IgD-negative memory B cell (primary cell): ENCODE results near the gene MTFR1L. TPM values are rescaled to one million over a fixed set of nuclear protein-coding genes. Genes with fewer than 3 reads are reported as not detected.
A peak's percentile ranks its signal among the peaks of the same experiment; 100 is the strongest.

Source experiments
- H3K27ac Mint-ChIP-seq, 3 donors: one replicate each; pipeline ENCODE4 v1.8.0; 2020 to 2022; ENCODE audit warnings: mild to moderate bottlenecking in 3 of 3, mixed read lengths in 3 of 3, moderate library complexity in 1 of 3
- H3K27me3 Mint-ChIP-seq: one replicate; pipeline ENCODE4 v1.8.0; 2021; ENCODE audit warnings: mixed read lengths
- H3K36me3 Mint-ChIP-seq: one replicate; pipeline ENCODE4 v1.8.0; 2020; ENCODE audit warnings: mild to moderate bottlenecking, mixed read lengths
- H3K4me1 Mint-ChIP-seq, 3 donors: one replicate each; pipeline ENCODE4 v1.8.0; 2020 to 2022; ENCODE audit warnings: mixed read lengths in 3 of 3, mild to moderate bottlenecking in 1 of 3
- H3K4me3 Mint-ChIP-seq, 4 donors: one replicate each; pipeline ENCODE4 v1.8.0; 2020 to 2022; ENCODE audit warnings: mild to moderate bottlenecking in 4 of 4, mixed read lengths in 4 of 4, moderate library complexity in 3 of 4
- H3K9me3 Mint-ChIP-seq, 3 donors: one replicate each; pipeline ENCODE4 v1.8.0; 2020 to 2021; ENCODE audit warnings: mixed read lengths in 3 of 3, mild to moderate bottlenecking in 1 of 3
- polyA plus RNA-seq: library from polyadenylated mRNA; unstranded; fragments of 300-500 nt; fragmentation: Illumina TruSeq; gene quantifications from one replicate; pipeline ENCODE4 v1.2.3, GENCODE V29; 2021

Gene MTFR1L
- polyA plus RNA-seq, 1 donor from 2014 or later = 39.6 TPM

DNA sequence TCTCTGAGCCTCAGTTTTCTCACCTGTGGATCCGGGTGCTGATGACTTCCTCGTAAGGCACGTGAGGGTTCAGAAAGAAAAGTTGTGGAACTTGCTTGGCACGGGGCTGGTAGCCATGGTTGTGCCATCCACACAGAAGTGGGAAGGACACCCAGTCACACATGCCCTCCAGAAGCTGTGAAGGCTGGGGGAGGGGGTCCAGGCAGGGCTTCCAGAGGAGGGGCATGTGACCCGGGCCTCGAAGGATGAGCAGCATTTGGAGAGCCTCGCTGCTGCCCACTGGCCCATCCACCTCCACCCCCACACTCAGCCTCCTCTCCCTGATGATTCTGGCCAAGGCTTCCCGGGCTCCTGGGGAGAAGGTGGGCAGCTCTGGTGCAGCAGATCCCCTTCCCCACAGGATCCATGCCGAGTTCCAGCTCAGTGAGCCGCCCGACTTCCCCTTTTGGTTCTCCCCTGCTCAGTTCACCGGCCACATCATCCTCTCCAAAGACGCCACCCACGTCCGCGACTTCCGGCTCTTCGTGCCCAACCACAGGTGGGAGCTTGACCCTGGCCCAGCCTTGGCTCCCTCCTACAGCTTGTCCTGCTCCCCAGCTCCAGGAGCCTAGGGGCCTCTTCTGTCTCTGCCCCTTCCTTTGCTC, 10.3 kb upstream of the MTFR1L start:
- H3K27ac Mint-ChIP-seq = peak overlapping the region; percentile 48 to 78 (median 77)
- peak overlapping the region in 3 of 4 donors; percentile 61 to 90 (median 79) for H3K4me3 Mint-ChIP-seq
- peaks cover 8 to 15% (median 13%) of the 10 kb centered on the region in 3 donors for H3K4me1 Mint-ChIP-seq
- no peaks in the 10 kb centered on the region for H3K36me3 Mint-ChIP-seq
- peaks cover 4% of the 10 kb centered on the region for H3K27me3 Mint-ChIP-seq
- no peaks in the 10 kb centered on the region for H3K9me3 Mint-ChIP-seq

DNA sequence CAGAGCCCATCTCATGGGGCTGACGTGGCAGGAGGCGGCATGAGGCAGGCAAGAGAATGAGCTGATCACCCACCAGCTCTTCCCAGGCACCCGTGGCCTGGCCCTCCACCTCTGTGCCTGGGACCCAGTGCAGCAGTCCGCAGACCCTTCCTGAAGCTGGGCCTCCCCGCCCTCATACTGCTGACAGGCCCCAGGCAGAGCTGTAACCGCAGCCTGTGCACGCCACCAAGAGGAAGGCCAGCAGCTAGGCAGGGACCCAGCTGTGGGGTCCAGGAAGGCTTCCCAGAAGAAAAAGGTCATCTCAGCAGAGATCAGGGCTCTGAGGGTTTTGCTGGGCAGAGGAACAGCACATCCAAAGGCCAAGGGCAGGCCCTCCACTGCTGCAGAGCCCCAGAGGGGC, 9.8 kb upstream of the MTFR1L start:
- Mint-ChIP-seq H3K4me1 (peaks cover 8 to 14% (median 13%) of the 10 kb centered on the region in 3 donors), H3K4me3 (peak overlapping the region in 3 of 4 donors; percentile 61 to 90 (median 79)), H3K36me3 (no peaks in the 10 kb centered on the region), H3K27me3 (peaks cover 4% of the 10 kb centered on the region), H3K9me3 (no peaks in the 10 kb centered on the region), H3K27ac (peak overlapping the region in 2 of 3 donors; percentile 48 to 78)

DNA sequence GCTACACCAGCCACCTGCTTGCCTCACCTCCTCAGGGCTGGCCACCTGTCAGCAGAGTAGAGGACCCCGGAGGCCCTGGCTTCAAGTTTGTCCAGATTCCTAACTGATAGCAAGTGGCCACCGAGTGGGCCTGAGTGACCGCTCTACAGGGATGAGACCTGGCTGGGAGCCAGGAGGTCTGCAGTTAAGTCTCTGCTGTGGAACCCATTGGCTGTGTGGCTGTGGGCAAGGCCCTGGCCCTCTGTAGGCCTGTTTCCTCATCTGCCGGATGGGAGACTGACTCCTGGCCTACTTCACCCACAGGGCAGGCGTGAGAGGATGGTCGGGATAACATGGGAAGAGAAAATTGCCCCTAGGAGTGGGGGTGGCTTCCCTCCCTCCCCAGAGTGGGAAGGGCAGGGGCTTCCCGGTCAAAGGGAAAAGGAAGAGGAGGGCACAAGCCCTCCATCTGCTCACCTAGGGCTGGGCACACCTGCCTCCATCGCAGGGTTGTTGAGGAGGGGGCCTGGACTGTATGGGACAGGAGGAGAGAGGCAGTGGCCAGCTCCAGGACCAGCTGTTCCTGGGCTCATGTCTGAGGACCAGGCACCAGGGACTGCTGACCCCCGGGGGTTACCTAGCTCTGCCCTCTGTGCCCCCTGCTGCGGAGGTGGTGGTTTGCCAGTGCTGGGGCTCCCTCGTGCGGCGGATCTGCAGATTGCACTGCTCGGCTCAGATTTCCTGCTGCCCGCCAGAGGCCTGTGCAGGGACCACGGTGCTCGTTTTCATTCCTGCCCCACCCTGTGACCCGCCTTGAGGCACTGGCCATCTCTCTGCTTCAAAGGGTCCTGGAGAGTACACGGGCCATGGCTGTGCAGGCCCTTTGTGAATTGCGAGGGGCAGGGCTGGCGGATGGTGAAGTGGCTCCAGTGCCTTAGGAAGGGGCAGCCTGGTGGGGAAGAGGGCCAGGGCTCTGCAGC, 9.1 kb upstream of the MTFR1L start:
- Mint-ChIP-seq H3K9me3 (no peaks in the 10 kb centered on the region), H3K4me3 (peak overlapping the region in 3 of 4 donors; percentile 12 to 38 (median 27)), H3K36me3 (no peaks in the 10 kb centered on the region), H3K27ac (no peak overlapping the region), H3K4me1 (peaks cover 8 to 14% (median 13%) of the 10 kb centered on the region in 3 donors), H3K27me3 (peaks cover 2% of the 10 kb centered on the region)

DNA sequence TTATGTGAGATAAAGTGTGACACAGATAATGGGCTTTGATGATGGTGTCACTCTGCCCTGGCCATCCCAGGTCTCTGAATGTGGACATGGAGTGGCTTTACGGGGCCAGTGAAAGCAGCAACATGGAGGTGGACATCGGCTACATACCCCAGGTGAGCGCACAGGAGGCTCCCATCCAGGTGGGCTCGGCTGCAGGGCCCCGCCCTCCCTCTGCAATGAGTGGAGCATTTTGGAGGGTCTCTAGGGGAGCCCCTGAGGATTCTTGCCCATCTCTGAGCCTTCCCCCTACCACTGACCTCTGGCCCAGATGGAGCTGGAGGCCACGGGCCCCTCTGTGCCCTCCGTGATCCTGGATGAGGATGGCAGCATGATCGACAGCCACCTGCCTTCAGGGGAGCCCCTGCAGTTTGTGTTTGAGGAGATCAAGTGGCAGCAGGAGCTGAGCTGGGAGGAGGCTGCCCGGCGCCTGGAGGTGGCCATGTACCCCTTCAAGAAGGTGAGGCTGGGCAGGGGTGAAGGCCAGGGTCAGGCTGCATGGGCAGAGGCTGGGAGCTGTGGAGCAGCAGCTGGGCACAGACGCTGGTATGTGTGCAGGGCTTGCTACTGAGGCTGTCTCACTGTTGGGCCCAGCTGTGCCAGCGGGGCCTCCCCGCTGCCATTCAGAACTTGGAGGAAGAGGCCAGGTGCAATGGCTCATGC, 8.2 kb upstream of the MTFR1L start:
- Mint-ChIP-seq H3K27ac (no peak overlapping the region), H3K36me3 (no peaks in the 10 kb centered on the region), H3K9me3 (no peaks in the 10 kb centered on the region), H3K4me1 (peaks cover 8 to 14% (median 13%) of the 10 kb centered on the region in 3 donors), H3K27me3 (no peaks in the 10 kb centered on the region), H3K4me3 (no peak overlapping the region)

DNA sequence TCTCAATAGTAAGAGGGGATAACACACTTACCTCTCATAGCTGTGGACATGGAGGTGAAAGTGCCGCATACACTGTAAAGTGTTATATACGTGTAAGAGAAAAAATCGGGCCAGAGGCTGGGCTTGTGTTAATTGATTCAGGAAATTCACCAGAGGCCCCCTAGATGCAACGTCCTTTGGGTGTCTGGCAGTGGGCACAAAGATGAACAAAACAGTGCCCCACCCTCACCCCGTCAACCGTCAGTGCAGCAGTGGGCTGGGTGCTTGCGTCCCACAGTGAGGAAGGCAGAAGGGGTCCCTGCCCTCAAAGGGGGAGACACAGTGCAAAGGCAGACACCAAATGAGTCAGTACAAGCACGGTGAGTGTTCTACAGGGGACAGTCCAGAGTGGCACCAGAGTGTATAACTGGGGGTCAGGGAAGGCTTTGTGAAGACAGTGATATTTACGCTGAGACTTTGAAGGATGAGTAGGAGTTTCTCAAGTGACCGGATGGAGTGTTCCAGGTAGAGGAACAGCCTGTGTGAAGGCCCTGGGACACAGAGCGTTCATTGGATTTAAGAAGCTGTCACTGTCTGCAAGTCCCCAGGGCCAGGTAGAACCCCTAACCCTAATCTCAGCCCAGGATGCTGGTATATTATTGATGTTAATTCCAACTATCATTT, 6.6 kb upstream of the MTFR1L start:
- H3K36me3 Mint-ChIP-seq = no peaks in the 10 kb centered on the region
- H3K9me3 Mint-ChIP-seq = no peaks in the 10 kb centered on the region
- H3K4me1 Mint-ChIP-seq = peaks cover 8 to 15% (median 9%) of the 10 kb centered on the region in 3 donors
- H3K27me3 Mint-ChIP-seq = no peaks in the 10 kb centered on the region
- H3K27ac Mint-ChIP-seq = no peak overlapping the region
- peak overlapping the region in 1 of 4 donors; percentile 83 for H3K4me3 Mint-ChIP-seq

DNA sequence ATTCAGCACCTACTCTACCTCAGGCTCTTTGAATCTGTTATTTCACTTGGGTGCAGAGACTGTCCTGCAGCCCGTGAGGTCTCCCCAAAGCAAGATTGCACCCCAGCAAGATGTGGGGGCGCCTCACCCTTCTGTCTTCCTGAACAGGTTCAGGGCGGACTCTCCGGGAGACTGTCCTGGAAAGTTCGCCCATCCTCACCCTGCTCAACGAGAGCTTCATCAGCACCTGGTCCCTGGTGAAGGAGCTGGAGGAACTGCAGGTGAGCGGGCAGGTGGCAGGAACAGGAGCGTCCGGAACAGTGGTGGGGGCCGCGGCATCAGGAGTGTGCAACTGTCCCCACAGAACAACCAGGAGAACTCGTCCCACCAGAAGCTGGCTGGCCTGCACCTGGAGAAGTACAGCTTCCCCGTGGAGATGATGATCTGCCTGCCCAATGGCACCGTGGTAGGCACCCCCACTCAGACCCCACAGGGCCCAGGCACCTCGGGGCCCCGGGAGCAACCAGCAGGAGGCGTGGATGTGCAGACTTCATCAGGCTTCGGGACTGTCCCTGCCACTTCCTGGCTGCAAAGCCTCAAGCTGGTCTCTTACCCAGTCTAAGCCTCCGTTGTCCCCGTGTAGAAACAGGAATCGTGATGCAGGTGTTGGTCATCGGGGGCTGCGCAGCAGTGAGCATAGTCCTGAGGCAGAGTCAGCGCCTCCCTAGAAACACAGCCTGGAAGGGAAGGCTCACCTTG, 5.9 kb upstream of the MTFR1L start:
- no peak overlapping the region for H3K4me3 Mint-ChIP-seq
- no peaks in the 10 kb centered on the region for H3K9me3 Mint-ChIP-seq
- no peaks in the 10 kb centered on the region for H3K36me3 Mint-ChIP-seq
- H3K4me1 Mint-ChIP-seq = peaks cover 9 to 21% (median 10%) of the 10 kb centered on the region in 3 donors
- no peaks in the 10 kb centered on the region for H3K27me3 Mint-ChIP-seq
- H3K27ac Mint-ChIP-seq = no peak overlapping the region

DNA sequence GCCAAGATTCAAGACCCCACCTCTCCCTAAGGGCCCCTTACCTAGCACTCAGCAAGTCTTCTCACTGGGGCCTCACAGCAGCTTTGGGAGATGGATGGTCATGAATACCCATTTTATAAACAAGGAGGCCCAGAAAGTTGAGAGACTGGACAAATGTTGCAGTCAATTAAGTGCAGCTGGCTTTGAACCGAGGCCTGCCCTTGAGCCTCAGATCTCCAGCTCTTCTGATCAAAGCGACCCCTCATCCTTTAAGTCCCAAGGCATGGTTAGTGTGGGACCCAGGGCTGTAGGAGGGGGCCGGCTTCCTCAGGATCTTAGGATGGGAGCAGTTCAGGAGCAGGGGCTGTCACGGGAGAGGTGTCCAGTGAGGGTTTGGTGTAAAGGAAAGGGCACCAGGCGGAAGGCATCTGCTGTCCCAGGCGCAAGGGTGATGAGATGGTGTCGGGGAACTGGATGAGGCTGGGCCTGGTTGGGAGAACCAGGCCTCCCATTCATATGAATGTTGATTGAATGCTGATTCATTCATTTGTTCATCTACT, 5.1 kb upstream of the MTFR1L start:
- Mint-ChIP-seq H3K4me1 (peaks cover 3 to 15% (median 8%) of the 10 kb centered on the region in 3 donors), H3K27ac (no peak overlapping the region), H3K9me3 (no peaks in the 10 kb centered on the region), H3K4me3 (peak overlapping the region in 1 of 4 donors; percentile 59), H3K27me3 (no peaks in the 10 kb centered on the region), H3K36me3 (no peaks in the 10 kb centered on the region)

DNA sequence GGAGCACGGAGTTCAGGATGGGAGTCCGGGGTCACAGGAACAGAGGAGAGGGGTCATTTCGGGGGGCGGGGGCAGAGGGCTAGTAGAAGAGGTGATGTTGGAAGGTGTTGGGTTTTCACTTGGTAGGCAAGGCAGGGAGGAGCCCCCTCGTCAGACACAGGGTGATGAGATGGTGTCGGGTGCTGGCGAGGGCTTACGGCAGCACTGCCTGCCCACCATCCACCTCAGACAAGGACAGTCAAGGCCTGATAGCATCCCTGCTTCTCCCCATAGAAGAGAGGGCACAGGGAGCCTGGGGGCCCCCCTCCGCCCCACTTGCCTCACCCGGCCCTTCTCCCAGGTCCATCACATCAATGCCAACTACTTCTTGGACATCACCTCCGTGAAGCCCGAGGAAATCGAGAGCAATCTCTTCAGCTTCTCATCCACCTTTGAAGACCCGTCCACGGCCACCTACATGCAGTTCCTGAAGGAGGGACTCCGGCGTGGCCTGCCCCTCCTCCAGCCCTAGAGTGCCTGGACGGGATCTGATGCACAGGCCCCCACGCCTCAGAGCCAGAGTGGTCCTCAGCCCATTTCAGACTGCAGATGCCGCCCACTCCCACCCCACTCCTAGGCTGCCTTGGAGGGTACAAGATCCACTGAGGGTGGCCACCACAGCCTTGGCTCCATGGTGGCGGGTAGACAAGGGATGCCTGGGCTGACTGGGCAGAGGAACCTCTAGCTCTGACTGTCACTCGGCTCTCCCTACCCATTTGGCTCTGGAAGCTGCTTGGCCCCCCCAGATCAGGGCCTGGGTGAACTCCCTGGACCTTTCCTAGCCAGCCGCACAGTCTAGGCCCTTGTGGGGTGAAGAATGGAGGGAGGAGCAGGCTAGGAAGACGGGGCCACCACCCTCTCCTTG, 4.3 kb upstream of the MTFR1L start:
- Mint-ChIP-seq H3K36me3 (no peaks in the 10 kb centered on the region), H3K27ac (peak overlapping the region in 1 of 3 donors; percentile 48), H3K4me1 (peaks cover 0 to 9% (median 8%) of the 10 kb centered on the region in 3 donors), H3K9me3 (no peaks in the 10 kb centered on the region), H3K4me3 (peak overlapping the region in 1 of 4 donors; percentile 59), H3K27me3 (no peaks in the 10 kb centered on the region)

DNA sequence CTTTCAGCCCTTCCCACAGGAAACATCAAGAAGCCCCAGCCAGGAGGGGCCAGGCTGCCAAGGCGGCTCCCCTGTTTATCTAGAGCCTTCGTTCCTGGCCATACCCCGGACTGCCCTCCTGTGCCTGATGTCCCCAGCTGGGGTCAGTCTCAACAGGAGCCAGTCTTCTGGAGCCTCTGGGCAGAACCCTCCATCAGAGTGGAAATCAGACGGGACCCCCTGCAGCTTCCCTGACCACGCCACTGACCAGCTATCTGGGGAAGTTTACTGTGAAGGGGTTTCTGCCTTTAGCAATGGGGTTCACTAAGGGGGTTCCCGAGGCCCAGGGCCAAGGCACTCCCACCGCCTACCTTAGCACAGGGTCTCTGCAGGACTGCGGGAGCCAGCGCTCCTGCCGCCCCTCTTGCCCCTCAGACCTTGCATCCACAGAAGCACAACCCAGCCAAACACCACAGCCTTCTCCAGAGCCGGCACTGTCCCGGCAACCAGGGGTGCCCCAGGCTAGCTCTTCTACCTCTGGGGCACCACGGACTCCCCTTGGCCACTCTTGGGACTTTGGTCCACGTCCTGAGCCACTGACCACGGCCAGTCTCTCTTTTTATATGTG, 3.5 kb upstream of the MTFR1L start:
- no peaks in the 10 kb centered on the region for H3K27me3 Mint-ChIP-seq
- H3K4me1 Mint-ChIP-seq = peaks cover 7 to 14% (median 9%) of the 10 kb centered on the region in 3 donors
- H3K9me3 Mint-ChIP-seq = no peaks in the 10 kb centered on the region
- H3K4me3 Mint-ChIP-seq = peak overlapping the region in 1 of 4 donors; percentile 48
- H3K27ac Mint-ChIP-seq = peak overlapping the region in 1 of 3 donors; percentile 48
- H3K36me3 Mint-ChIP-seq = no peaks in the 10 kb centered on the region

DNA sequence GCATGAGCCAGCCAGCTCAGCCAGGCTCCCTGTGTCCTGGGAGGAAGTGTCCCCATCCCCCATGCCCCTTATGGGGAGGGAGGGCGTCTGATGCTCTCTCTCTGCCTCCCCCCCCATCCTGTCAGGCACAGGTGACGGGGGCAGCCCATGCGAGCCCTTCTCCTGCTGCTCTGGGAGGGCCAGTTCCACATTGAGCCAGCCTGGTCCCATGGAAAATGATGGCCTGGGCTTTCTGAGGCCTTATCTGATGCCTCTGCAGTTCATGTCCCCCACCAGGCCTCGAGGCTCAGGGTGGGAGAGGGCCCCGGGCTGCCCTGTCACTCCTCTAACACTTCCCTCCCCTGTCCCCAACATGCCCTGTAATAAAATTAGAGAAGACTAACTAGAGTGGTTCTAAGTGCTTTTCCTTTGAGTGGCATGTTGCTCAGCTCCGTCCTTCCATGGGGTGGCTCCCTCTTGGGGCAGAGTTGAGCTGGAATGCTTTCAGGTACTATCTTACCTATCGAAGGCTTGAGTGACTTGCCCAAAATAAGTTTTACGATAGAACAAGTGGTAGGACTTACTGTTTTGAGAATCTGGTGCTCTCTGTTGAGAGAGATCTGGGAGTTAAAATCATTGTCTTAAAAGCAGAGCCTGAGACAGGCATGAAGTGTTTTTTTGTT, 1.8 kb upstream of the MTFR1L start:
- peaks cover 7 to 22% (median 17%) of the 10 kb centered on the region in 3 donors for H3K4me1 Mint-ChIP-seq
- H3K36me3 Mint-ChIP-seq = no peaks in the 10 kb centered on the region
- no peaks in the 10 kb centered on the region for H3K9me3 Mint-ChIP-seq
- no peaks in the 10 kb centered on the region for H3K27me3 Mint-ChIP-seq
- H3K27ac Mint-ChIP-seq = peak overlapping the region in 2 of 3 donors; percentile 9 to 87
- H3K4me3 Mint-ChIP-seq = peak overlapping the region; percentile 47 to 98 (median 86)

DNA sequence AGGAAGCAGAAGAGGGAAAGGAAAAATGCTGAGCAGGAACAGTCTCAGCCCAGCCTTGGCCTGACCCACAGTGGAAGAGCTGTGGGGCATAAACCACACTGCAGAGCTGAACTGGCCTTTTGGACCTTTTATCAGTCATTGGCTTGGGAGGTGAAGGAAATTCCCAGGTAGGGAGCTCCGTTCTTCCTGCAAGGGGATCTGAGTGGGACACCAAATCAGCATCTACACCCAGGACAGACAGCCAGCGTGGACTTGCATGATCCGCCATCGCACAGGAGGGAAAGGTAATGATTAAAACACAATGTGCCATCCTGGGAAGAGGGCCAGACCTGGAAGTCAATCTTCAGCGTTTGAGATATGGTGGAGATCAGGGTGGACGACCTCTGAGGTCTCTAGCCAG, 1.2 kb upstream of the MTFR1L start:
- Mint-ChIP-seq H3K36me3 (no peaks in the 10 kb centered on the region), H3K4me1 (peaks cover 7 to 23% (median 17%) of the 10 kb centered on the region in 3 donors), H3K27ac (peak overlapping the region; percentile 87 to 93 (median 90)), H3K4me3 (peak overlapping the region; percentile 47 to 98 (median 86)), H3K9me3 (no peaks in the 10 kb centered on the region), H3K27me3 (no peaks in the 10 kb centered on the region)
